GM23338 (cell line): ENCODE data around the gene CRYBA1.

ENCODE experiments used
- CTCF ChIP-seq, 2 experiments: fragments of 200-600 bp in 1 of 2; sonication (generic) in 1 of 2; conservative IDR thresholded peaks; 2 replicates each; pipeline versions ENCODE4 v1.5.1 to v1.6.1; 2016 to 2017; ENCODE audit warnings: antibody characterized with exemption in 2 of 2, low read depth in 2 of 2, mild to moderate bottlenecking in 2 of 2, moderate library complexity in 1 of 2
- EZH2 ChIP-seq: fragments of 200-600 bp; sonication (generic); IDR thresholded peaks from one replicate; pipeline ENCODE4 v1.8.0; 2017; ENCODE audit warnings: antibody characterized with exemption, mild to moderate bottlenecking, low read depth; ENCODE audit not compliant: unreplicated experiment
- REST ChIP-seq: IDR thresholded peaks from one replicate; pipeline ENCODE4 v1.6.1; 2018; ENCODE audit warnings: antibody characterized with exemption; ENCODE audit not compliant: unreplicated experiment

GRCh38 chr17:29237476-29238132 lies 9.1 kb upstream of the CRYBA1 start:
- TF ChIP-seq CTCF (conservative IDR thresholded peaks at IDR 0.05; ENCODE audit: low read depth in 2 of 2), result no peak
- no peak for TF ChIP-seq EZH2
- no peak for TF ChIP-seq REST
